NCI-H69 (cell line): ENCODE data around the gene IGF2.
"Not testable (repeated sequence)": the region's sequence is repeated elsewhere in the genome, so short reads cannot be mapped to it uniquely, and the experiment has no call there.

ENCODE experiments used
- DNase-seq: peaks from one replicate; lab custom pipeline; 2025; lab: John Stamatoyannopoulos, UW

Gene IGF2

DNA sequence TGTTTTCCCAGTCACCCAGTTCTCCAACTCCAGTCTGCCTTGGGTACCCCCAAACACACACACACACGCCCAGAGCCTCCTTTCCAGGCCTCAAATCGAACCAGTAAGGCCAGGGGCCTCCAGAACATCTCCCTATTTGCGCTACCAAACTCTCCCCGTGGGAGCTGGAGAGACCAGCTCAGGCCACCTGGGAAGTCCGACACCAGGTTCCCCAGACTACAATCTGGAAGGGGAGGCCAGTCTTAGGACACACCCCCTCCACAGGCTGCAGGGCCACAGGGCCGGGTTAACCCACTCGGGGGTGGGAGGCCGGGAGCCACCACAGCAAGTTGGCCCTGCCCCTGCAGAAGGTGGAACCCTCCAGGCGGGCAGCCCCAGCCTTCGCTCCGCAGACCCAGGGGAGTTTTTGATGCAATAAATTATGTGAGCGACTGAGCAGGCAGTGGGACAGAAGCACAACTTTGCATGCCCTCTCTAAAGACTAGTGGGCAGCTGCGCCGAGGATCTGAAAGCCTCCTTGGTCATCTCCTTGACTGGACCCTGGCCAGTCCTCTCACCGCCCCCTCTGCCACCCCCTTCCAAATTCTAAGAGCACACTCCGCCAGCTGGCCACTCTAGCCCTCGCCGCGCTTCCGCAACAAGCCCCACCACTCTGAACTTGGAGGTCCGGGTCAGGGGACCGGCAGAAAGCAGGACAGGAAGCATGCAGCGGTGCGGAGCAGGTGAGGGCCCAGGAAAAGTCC lies 2.8 kb downstream of the IGF2 start:
- DNase-seq: no peak

DNA sequence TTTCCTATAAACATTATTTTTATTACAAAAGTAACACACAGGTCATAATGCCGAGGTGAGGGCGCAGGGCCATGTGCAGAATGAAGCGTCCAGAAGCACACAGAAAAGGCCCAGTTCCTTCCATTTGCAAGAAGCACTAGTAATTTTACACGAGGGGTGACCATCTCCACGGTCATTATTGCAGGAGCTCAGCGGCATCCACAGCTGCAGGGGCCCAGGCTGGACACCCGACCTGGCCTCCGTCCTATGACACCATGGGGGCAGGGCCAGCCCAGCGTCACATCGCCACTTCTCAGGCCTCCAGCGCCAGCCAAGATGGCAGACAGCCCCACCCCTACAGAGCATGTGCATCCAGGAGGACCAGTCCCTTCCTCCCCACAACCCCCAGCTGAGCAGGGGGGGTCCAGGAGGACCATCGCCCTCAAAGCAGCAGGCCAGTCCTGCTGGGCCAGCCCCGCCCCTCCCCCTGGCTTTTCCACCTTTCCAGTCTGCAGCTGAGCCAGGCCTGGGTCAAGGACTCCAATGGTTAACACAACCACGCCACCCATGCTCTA lies 3.5 kb downstream of the IGF2 start:
- no peak for DNase-seq

DNA sequence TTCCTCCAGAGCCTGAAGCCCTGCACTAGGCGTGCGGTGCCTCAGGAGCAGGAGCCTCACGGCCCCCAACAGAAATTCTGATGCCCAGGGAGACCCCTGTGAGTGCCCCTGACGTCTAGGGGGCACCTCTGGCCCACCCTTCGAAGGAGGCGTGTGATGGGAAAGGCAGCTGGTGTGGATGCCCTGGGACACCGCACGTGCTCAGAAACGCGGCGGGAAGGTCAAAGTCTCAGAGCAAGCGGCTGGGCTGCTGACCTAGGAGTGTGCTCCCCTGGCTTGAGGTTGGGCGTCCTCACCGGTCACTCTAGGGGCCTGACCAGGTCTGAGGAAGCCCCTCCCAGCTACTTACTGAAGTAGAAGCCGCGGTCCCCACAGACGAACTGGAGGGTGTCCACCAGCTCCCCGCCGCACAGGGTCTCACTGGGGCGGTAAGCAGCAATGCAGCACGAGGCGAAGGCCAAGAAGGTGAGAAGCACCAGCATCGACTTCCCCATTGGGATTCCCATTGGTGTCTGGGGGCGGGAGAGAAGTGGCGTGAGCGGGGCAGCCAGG lies 4.1 kb downstream of the IGF2 start:
- DNase-seq: no peak

DNA sequence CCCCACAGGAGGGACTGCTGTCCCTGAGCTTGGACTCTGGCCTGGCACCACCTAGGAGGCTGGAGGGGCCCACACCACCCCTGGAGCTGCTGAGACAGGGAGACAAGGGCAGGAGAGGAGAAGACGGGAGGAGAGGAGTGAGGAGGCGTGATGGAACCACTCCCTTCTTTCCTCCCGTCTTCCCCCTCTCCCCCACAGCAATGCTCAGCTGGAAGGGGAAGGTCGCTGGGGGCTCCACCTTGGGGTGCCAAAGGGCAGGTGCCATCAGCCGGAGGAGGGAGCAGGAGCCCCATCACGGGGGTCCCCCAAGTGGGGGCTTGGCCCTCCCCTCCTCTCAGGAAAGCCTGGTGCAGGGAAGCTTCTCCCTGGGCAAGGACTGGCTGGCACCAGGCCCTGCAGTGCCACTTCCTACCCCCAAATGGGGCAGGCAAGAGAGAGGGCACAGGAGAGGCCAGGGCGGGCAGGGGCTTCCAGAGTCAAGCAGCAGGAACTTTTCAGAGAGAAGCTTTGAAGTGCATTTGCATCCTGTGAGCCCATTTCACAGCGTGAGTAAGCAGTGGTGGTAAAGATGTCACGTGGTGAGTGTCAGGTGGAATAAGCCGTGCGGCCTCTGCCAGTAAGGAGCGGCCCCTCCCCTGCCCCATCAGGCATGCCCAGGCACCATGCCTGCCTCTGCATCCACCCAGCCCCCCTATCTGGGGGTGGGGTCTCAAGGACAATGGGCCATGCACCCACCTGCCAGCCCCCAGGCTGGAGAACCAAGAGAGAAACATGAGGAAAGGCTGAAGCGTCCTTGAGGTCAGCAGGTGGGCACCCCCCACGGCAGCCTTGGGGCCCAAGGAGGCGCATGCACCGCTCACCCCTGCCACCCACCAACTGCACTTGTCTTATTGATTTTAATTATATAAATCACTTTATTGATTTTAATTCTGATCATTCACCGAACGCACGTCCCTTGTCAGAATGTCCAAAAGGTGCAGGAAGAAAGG lies 4.9 kb downstream of the IGF2 start:
- DNase-seq: no peak

DNA sequence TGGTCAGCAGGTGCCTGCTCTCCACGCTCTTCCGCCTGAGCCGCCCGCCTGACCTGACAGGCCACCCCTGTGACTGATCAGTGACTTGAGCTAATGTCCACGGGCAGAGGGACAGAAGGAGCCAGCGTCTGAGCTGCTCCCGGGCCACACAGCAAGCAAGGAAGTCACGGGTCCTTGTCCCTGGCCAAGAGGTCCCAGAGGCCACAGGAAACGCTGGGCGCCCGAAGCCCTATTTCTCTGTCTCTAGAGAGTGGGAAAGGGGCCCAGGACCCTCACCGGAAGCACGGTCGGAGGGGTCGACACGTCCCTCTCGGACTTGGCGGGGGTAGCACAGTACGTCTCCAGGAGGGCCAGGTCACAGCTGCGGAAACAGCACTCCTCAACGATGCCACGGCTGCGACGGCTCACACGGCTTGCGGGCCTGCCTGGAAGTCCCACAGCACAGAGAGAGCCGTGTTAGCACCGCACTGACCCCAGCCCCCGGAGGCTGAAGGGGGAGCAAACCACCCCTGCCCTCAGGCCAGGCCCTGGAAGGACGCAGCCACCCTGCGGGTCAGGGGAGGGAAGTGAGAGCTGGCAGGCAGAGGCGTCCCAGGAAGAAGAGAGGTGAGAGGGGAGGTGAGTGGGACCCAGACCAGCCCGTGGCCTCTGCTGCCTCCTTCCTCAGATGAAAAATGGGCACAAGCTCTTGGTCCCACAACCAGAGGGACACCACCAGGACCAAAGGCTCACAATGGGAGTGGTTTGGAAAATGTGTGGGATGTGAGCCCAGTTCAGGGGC lies 5.8 kb downstream of the IGF2 start:
- DNase-seq: no peak

GRCh38 chr11:2132874-2133240 lies 6.3 kb downstream of the IGF2 start:
- DNase-seq: no peak

DNA sequence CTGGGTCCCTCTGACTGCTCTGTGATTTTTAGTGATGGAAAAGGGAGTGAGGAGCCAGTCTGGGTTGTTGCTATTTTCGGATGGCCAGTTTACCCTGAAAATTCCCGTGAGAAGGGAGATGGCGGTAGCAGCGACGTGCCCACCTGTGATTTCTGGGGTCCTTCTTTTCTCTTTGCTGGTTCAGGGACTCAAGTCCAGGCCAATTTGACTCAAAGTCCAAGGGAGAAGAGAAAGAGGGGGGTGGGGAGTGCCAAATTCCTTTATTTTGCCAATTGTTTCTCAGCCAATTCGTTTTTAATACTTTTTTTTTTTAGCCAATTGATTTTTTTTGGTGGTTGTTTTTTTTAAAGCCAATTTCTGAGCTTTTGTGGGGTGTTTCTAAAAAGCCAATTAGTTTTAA lies 6.9 kb downstream of the IGF2 start:
- DNase-seq: no peak

DNA sequence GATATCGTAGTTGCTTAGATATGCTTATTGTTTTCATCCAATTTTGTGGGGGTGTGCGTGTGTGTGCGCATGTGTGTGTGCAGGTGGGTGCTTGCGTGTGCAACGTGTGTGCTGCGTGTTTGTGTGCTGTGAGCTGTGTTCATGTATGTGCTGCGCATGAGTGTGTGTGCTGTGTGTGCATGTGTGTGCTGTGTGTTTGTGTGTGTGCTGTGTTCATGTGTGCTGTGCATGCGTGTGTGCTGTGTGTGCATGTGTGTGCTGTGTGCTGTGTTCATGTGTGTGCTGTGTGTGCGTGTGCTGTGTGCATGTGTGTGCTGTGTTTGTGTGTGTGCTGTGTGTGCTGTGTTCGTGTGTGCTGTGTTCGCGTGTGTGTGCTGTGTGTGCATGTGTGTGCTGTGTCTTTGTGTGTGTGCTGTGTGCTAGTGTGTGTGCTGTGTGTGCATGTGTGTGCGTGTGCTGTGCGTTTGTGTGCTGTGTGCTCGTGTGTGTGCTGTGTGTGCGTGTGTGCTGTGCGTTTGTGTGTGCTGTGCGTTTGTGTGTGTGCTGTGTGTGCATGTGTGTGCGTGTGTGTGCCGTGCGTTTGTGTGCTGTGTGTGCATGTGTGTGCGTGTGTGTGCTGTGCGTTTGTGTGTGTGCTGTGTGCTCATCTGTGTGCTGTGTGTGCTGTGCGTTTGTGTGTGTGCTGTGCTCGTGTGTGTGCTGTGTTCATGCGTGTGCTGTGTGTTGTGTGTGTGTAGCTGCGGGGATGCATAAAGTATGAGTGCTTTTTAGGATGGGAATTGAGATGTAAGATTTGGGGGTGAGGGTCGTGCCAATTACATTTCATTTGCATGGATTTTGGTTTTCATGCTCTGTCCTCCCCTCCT lies 7.6 kb downstream of the IGF2 start:
- DNase-seq: no peak

DNA sequence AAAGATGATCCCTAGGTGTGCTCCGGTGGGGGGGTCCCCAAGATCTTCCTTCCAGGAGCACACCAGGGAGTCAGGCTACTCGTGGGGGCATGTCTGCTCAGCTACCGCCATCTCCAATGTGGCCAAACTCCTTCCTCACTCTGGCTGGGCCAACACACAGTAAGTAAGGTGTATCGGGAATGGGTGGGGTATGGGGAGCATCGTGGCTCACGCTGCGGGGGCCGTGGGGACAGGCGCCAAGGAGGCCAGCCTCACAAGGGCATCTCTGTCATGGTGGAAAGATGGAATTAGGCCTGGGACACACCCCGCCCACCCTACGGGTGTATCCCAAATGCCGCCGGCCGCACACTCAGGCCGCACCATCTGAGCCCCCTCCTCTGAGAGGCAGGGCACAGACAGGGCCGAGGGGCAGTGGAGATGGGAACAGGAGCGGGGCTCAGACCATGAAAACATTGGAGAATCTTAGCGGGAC lies 8.3 kb downstream of the IGF2 start:
- DNase-seq: no peak

GRCh38 chr11:2129699-2130366 lies 9.4 kb downstream of the IGF2 start:
- no peak for DNase-seq

- DNase-seq: no peak
Measured at GRCh38 chr11:2129308-2129698, 9.9 kb downstream of the IGF2 start.

DNA sequence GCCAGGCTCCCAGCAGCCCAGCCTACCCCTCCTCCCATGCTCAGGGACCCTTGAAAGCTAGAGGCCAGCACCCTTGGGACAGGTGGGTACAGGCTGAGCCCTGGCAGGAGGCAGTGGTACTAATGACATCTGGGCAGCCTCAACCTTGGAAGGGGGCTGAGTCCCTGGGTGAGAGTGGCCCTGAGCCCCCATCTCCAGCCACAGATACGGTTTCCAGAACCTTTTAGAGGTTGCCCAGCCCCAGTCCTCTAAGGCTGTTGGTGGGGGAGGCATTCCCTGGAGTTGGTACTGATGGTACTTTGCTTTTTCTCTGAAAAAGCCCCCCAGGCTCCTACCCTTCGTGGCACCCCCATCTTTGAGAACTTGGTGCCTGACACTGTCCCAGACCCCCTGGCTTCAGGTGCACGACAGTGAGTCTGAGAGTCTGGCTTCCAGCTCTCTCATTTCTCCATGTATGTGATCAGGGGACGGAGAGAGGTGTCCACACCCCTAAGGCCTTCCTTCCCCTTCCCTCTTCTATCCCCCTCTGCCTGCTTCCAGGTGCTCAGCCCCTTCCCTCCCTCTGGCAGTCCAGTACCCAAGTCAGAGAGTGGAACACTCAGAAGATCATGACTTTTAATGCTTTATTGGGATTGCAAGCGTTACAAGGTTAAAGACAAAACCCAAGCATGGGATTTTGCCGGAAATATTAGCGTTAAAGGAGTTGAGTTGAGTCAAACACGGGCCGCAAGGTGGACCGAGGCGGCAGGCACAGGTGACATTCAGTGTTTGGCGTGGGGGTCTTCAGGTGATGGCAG lies 10.5 kb downstream of the IGF2 start:
- no peak for DNase-seq

DNA sequence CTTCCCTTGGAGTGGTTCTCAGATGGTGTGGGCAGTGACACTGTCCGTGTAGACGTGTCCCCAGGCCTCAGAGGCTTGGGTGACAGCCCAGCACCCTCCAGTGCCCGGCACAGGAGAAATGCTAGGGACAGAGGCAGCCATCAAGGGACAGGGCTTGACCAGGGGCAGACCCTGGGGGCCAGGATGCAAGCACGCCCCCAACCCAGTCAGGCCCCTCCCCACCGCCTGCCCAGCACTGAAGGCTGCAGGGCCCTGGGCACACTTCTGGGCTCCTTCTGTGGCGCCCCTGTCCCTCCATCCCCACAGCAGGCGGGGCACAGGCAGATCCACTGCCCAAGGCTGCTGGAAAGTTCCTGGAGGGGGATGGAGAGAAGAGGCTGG lies 11.1 kb downstream of the IGF2 start:
- no peak for DNase-seq

DNA sequence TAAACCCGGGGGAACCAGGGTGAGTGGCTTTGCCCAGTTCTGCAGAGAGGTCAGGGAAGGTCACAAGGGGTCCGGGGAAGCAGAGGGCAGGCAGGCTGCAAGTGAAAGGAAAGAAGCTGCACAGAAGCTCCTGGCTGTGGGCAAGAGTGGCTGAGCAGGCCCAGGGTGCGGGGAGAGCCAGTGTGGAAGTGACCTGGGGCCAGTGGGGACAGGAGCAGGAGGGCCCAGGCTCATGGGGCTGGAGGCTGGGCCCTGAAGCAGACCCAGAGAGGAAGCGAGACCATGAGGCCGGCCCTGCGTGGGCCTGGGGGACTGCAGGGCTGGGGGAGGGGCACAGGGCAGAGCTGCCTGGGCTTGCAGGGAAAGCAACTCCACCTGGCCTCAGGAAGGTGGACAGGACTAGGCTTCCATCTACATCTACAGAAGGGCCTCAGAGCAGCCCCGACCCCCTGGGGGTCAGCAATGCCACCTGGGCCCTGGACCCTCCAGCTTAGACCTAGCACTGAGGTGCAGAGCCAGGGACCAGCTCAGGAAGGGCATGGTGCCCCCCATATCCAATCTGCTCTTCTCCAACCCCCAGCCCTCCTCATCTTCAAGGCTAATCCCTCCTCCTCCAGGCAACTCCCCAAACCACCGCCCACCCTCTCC lies 11.6 kb downstream of the IGF2 start:
- no peak for DNase-seq

DNA sequence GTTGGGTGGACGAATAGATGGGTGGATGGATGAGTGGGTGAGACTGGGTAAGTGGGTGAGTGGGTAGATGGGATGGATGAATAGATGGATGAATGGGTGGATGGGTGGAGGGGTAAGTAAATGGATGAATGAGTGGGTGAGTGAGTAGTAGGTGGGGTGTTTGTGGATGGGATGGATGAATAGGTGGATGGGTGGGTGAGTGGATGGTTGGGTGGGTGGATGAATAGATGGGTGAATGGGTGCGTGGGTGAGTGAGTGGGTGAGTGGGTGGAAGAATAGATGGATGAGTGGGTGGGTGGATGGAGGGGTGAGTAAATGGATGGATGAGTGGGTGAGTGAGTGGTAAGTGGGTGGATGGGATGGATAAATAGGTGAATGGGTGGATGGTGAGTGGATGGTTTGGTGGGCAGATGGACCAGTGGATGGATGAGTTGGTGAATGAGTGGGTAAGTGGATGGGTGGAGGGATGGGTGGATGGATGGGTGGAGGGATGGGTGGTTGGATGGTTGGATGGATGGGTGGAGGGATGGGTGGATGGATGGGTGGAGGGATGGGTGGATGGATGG lies 12.6 kb downstream of the IGF2 start:
- DNase-seq: no peak

DNA sequence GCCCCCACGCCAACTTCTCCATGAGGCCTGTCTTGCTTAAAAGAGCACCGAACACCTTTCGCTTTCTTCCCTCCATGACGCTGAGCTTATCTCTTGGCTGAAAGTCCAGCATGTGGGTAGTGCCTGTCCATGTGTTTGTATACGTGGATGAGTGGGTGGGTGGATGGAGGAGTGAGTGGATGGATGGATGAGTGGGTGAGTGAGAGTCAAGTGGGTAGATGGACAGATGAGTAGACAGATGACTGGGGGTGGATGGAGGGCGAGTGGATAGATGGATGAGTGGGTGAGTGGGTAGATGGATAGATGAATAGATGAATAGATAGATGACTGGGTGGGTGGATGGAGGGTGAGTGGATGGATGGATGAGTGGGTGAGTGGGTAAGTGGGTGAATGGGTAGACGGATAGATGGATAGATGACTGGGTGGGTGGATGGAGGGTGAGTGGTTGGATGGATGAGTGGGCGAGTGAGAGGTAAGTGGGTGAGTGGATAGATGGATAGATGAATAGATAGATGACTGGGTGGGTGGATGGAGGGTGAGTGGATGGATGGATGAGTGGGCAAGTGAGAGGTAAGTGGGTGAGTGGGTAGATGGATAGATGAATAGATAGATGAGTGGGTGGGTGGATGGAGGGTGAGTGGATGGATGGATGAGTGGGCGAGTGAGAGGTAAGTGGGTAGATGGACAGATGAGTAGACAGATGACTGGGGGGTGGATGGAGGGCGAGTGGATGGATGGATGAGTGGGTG lies 14.3 kb downstream of the IGF2 start:
- not testable (repeated sequence) for DNase-seq

DNA sequence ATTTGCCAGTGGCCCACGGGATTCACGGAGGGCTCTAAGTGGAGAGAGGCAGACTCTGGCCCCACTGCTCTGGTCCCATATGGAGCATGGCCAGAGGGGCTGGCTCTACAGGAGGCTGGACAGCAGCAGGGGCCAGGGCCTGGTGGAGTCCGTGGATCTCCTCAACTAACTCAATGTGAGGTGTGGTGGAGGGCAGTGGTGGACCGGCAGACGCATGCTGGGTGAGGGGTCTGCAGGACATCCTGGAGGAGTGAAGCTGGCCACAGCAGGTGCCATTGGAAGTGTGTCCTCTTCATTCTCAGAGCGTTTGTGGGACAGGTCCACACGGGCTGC lies 15.6 kb downstream of the IGF2 start:
- DNase-seq: no peak
